Psoas muscle (tissue), 8 donors: ENCODE results near the gene PLEKHA1. TPM values are rescaled to one million over a fixed set of nuclear protein-coding genes. Genes with fewer than 3 reads are reported as not detected.

Experiments
- ATAC-seq, 4 donors: fragments of 200-7000 bp; cut with Tn5 transposase; one replicate each; pipeline ENCODE4 v1.9.1; 2020; ENCODE audit warnings: moderate library complexity in 3 of 4, mild to moderate bottlenecking in 2 of 4
- DNase-seq, 2 donors: peaks; one replicate each; pipeline ENCODE4 v3.0.0-alpha.2; 2020
- H3K27ac ChIP-seq: fragments of 200-600 bp; one replicate; pipeline ENCODE4 v1.8.0; 2022
- H3K27me3 ChIP-seq, 3 donors: fragments of 200-600 bp in 1 of 3; one replicate each; pipeline versions ENCODE4 v1.6.1 to v1.8.0; 2013 to 2022; ENCODE audit warnings: low read length in 2 of 3, mild to moderate bottlenecking in 2 of 3, moderate library complexity in 1 of 3; ENCODE audit not compliant: insufficient read depth in 3 of 3
- H3K36me3 ChIP-seq, 2 donors: fragments of 200-600 bp in 1 of 2; one replicate each; pipeline versions ENCODE4 v1.6.1 to v1.8.0; 2013 to 2022; ENCODE audit warnings: low read depth in 1 of 2, mild to moderate bottlenecking in 1 of 2, moderate library complexity in 1 of 2; ENCODE audit not compliant: insufficient read depth in 1 of 2
- H3K4me1 ChIP-seq: fragments of 200-600 bp; one replicate; pipeline ENCODE4 v1.8.0; 2022
- H3K4me3 ChIP-seq: fragments of 200-600 bp; one replicate; pipeline ENCODE4 v1.8.0; 2022; ENCODE audit warnings: mild to moderate bottlenecking
- H3K9me3 ChIP-seq: fragments of 200-600 bp; one replicate; pipeline ENCODE4 v1.8.0; 2022
- CTCF ChIP-seq: fragments of 200-600 bp; IDR thresholded peaks from one replicate; pipeline ENCODE4 v1.8.0; 2022; ENCODE audit warnings: antibody characterized with exemption
- WGBS, 3 donors: extraction: QIAGEN DNeasy Blood & Tissue Kit; methylation state at CpG; one replicate each; pipeline versions ENCODE4 v1.1.6 to v1.1.7; 2013; 5-methylcytosine and 5-hydroxymethylcytosine counted together
- intact Hi-C, 2 donors: fragments of 100-400 bp; cut with DNase I; formaldehyde crosslinking; loops; one replicate each; pipeline versions ENCODE4 v1.11.0 to v1.14.2; 2022
- polyA plus RNA-seq, 3 donors: library from polyadenylated mRNA; stranded (reverse); fragments of 200-250 nt; gene quantifications; one replicate each; pipeline ENCODE4 v1.2.3, GENCODE V29; 2013
- total RNA-seq, 4 donors: library from RNA; stranded (reverse); fragmentation: NEBNext Ultra II Directional in 2 of 4; extraction: Animal tissue kit (Norgen Biotek cat#: 25700) in 2 of 4; gene quantifications; one replicate each; pipeline versions ENCODE4 v1.2.1 to v1.2.4, GENCODE V29; 2021 to 2023
- donor health status: healthy with polysubstance abuse.
- donor health status: DM: no; HTN: no; CAD: no; lungs with moderate emphysema.
- donor health status: Bipolar disorder and iron deficiency.
- donor health status: healthy.
- donor health status: DM: yes; HTN: yes; CAD: no.
- donor health status: DM: no; HTN: no; CAD: no.
- donor health status: DM: no; HTN: no; CAD: no.
- donor health status: DM: yes; HTN: yes; CAD: no.

PLEKHA1 gene
- total and polyA plus RNA-seq, 7 donors, result 29.5 to 75.3 (median 53.1) TPM

- TF ChIP-seq CTCF, result no peak
- DNase-seq, result no peak
- no peak overlapping the region for H3K4me3 ChIP-seq
- no peaks in the 10 kb centered on the region for H3K27me3 ChIP-seq
- WGBS, 3 donors, result 82 to 87% (median 83%) methylated on average over 16 of the region's 16 CpGs
- no peaks in the 10 kb centered on the region for H3K9me3 ChIP-seq
- intact Hi-C loops, result loop anchor here in 1 of 2 donors (2.0 kb wide), 1 partner anchor 35 kb away; no protein-coding TSS in a partner anchor
- H3K27ac ChIP-seq, result no peak overlapping the region
- H3K4me1 ChIP-seq, result no peaks in the 10 kb centered on the region
- ATAC-seq, result no peak
- H3K36me3 ChIP-seq, result no peaks in the 10 kb centered on the region
Observed at GRCh38 chr10:122327237-122328206, 47.0 kb upstream of the PLEKHA1 start.

- no peak for TF ChIP-seq CTCF
- ATAC-seq, result no peak
- Histone ChIP-seq H3K36me3 (no peaks in the 10 kb centered on the region), H3K4me1 (no peaks in the 10 kb centered on the region), H3K27me3 (no peaks in the 10 kb centered on the region), H3K9me3 (no peaks in the 10 kb centered on the region), H3K27ac (no peak overlapping the region), H3K4me3 (no peak overlapping the region)
- no peak for DNase-seq
- WGBS, 3 donors, result 66 to 82% (median 76%) methylated on average over 9 of the region's 9 CpGs
- intact Hi-C loops, result no loop called here
Observed at GRCh38 chr10:122328676-122329075, 45.8 kb upstream of the PLEKHA1 start.

- intact Hi-C loops, result no loop called here
- 75 to 83% (median 79%) methylated on average over 13 of the region's 13 CpGs for WGBS, 3 donors
Observed at GRCh38 chr10:122329416-122329815, 45.1 kb upstream of the PLEKHA1 start.

GRCh38 chr10:122331100-122331499 is 43.4 kb upstream of the PLEKHA1 start:
- no peak for DNase-seq

More at GRCh38 chr10:122329416-122329815, 45.1 kb upstream of the PLEKHA1 start:
- Histone ChIP-seq H3K27me3 (no peaks in the 10 kb centered on the region), H3K4me1 (no peaks in the 10 kb centered on the region), H3K4me3 (no peak overlapping the region), H3K36me3 (no peaks in the 10 kb centered on the region), H3K9me3 (no peaks in the 10 kb centered on the region), H3K27ac (no peak overlapping the region)
- no peak for ATAC-seq
- no peak for DNase-seq
- TF ChIP-seq CTCF, result no peak

More at GRCh38 chr10:122331100-122331499, 43.4 kb upstream of the PLEKHA1 start:
- 77 to 81% (median 80%) methylated on average over 7 of the region's 7 CpGs for WGBS, 3 donors
- no peaks in the 10 kb centered on the region for H3K27me3 ChIP-seq
- no peak overlapping the region for H3K4me3 ChIP-seq
- intact Hi-C loops, result no loop called here
- no peaks in the 10 kb centered on the region for H3K9me3 ChIP-seq
- no peak for ATAC-seq
- TF ChIP-seq CTCF, result no peak
- no peaks in the 10 kb centered on the region for H3K36me3 ChIP-seq
- H3K4me1 ChIP-seq, result no peaks in the 10 kb centered on the region
- no peak overlapping the region for H3K27ac ChIP-seq
